ENCODE results near the gene PLCD1.
A peak's percentile ranks its signal among the peaks of the same experiment; 100 is the strongest.
"Not testable (repeated sequence)": the region's sequence is repeated elsewhere in the genome, so short reads cannot be mapped to it uniquely, and the experiment has no call there.

PLCD1 gene

DNA sequence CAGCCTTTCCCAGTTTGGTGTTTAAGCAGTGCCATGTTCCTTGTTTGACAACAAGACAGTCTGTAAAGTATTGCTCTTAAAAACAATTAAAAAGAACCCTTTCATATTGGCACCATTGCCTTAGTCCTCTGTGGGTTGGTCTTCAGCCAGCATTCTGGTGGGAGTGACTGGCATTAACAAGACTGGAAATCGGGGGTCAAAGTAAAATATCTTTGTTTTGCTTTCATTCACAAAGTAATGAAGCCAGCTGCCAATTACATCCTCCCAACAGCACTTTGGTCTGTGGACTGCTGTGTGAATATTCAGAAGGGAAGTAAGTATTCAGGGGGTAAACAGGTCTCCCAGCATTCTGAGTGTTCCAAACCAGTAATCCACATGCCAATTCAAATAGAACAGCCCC is 47.1 kb downstream of the PLCD1 start:
- no peak for TF ChIP-seq JUND (IDR thresholded peaks at IDR 0.05; ENCODE audit: low read depth)
- in situ Hi-C loops (cut with HindIII; ENCODE audit: low pct_unique_long_range_greater_than_20kb, low sequenced_read_pairs) = no loop called here
- DNase-seq (ENCODE audit: low read depth in 1 of 2, low spot score in 1 of 2) = peak in 1 of 2 experiments; percentile 48

DNA sequence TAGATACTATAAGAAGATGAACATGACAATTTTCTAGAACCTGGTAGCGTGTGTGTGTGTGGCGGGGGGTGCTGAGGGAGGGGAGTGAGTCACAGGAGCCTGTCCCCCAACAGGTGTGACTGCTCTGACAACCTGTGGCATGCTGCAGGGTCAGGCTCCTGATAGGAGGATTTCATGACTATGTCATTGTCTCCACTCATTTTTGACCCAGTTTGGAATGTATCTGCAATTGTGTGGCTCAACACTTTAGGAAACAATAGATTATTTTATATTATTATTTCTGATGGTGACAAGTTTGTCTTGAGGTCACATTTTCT is 48.1 kb downstream of the PLCD1 start:
- no peak for DNase-seq (ENCODE audit: low read depth in 1 of 2, low spot score in 1 of 2)
- in situ Hi-C loops (cut with HindIII; ENCODE audit: low pct_unique_long_range_greater_than_20kb, low sequenced_read_pairs) = no loop called here
- no peak for TF ChIP-seq JUND (IDR thresholded peaks at IDR 0.05; ENCODE audit: low read depth)

DNA sequence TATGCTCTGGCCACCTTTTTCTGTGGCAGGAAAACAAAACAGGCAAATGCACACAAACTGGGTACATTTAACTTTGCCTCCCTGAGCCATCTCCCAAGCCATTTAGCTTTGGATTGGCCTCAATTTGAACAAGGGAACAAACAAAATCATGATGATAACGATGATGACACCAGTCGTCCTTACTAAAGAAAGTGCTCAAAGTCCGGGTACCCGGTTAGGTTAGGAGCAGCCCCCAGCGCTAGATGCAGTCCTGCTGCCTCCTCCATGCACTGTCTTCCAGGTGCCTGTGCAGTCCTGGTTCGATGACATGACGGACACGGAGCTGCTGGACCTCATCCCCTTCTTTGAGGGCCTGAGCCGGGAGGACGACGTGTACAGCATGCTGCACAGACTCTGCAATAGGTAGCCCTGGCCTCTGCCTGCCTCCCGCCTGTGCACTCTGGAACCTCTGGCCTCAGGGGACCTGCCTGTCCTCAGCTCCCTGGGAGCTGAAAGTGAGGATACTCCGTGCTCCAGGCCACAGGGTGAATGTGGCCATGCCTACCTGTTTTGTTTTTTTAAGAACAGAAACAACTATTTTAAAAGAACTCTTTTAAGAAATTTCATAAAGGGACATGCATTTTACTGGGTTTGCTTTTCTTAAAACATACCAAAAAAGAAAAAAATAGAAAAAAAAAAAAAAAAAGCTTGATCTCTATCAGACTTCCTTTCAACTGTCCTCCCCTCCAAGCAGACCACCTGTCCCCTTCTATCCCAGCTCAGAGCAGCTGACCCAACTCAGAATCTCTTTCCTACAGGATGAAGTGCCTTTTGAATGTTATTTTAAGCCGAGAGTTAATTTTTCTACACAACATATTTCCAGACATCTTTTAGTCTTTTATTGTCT is 48.7 kb downstream of the PLCD1 start:
- no peak for DNase-seq (ENCODE audit: low read depth in 1 of 2, low spot score in 1 of 2)
- no peak for TF ChIP-seq JUND (IDR thresholded peaks at IDR 0.05; ENCODE audit: low read depth)
- in situ Hi-C loops (cut with HindIII; ENCODE audit: low pct_unique_long_range_greater_than_20kb, low sequenced_read_pairs) = no loop called here

DNA sequence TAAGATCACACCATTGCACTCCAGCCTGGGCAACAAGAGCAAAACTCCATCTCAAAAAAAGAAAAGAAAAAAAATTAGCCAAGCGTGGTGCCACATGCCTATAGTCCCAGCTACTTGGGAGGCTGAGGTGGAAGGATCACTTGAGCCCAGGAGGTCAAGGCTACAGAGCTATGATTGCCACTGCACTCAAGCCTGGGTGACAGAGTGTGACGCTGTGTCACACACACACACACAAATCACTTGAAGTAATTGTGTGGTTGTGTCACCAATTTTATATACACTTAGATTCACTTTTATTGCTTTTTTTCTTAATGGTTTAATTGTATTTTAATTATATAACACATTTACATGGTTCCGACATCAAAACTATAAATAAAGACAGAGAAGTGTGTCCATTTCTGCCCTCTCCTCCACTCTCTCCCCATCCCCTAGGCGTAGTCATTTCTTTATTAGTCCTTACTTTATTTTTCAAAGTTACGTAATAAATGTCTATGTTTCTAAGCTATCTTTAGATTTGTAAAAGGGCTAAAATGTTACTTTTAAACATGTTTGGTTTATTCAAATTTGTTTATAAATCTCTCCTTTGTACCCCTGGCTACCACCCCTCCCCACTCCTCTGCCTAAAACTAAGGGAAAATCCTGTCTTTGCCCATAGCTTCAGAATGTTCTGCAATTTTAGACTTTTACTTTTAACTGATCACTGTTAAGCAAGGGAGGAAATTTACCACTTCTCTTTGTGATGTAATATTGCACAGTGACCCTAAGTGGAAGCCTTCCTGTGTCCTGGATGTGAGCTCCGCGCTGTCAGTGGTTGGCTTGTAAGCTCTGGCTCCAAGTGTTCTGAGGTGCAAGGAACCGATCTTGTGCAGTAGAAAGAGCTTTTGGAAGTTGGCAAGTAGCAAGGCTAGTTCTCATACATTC is 49.6 kb downstream of the PLCD1 start:
- DNase-seq (ENCODE audit: low read depth in 1 of 2, low spot score in 1 of 2) = no peak
- no peak for TF ChIP-seq JUND (IDR thresholded peaks at IDR 0.05; ENCODE audit: low read depth)
- in situ Hi-C loops (cut with HindIII; ENCODE audit: low pct_unique_long_range_greater_than_20kb, low sequenced_read_pairs) = no loop called here

DNA sequence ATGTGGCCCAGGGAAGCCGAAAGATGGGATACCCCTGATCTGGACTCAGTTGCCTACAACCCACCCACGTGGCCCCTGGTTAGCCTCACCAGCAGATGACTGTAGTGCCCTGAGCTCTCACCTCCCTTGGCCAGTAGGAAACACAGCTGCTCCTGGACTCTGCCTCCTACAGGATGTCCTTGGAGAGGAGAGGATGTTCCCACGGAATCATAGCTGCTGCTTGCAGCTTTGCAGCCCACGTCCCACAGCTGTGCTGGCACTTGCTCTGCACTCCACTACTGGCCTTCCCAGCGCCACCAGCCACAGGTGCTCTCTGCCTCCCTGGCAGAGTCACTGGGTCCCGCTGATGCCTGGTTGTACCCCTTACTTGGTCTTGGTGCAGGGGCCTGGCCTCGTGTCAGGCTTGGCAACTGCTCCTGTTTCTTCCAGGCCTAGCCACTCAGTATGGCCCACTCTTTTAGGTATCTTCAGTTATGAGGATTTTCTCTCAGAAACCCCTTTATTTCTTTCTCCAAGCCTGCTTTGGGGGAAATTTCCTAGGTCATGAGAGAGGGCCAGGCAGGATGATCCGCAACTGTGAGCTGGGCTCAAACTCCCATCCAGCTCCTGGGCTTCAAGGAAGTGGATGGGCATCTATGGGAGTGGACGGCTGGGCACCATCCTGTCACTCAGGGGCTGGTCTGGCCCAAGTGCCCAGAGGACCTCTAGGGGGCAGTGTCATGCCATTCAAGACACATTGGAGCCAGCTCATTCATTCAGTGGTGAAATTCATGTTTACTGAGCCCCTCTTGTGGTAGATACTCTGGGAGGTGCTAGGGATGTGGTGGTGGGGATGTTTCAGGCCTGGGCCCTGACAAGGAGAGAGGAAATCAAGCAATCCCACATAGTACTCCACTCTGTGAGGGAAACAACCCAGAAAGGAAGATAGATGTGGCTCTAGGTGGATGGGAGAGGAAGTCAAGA is 55.0 kb downstream of the PLCD1 start:
- in situ Hi-C loops (cut with HindIII; ENCODE audit: low pct_unique_long_range_greater_than_20kb, low sequenced_read_pairs) = no loop called here
- TF ChIP-seq JUND (IDR thresholded peaks at IDR 0.05; ENCODE audit: low read depth) = no peak
- peak; percentile 55 to 69 for DNase-seq (ENCODE audit: low read depth in 1 of 2, low spot score in 1 of 2)

DNA sequence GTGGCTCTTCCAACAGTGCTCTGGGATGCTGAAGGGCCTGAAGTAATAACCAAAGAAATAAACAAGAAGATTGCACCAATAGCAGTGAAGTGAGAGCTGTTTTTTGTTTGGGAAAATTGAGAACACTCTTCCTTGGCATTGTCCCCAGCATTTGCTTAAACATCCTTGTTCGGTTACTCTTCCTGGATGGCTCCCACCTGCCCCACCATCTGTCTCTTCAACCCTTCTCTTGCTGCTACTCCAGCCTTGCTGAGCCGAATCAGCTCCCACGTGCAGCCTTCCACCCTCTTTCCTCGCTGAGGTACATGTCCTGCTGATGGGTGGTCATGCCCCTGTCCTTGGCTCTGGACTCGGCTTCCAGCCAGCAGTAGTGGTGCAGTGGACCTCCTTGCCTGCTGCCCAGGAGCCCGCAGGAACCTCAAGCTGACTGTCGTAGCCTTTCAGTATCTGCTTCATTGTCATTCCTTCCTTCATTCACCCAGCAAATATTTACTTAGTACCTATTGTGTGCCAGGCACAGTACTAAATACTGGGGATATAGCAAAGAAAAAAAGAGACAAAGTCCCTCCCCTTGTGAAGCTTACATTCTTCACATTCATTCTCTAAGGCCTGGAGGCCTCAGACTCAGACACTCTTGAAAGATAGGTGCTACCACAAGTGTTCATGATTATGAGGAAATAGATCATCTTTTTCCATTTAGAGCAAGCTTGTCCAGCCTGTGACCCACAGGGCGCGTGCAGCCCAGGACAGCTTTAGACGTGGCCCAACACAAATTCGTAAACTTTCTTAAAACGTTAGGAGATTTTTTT is 56.0 kb downstream of the PLCD1 start:
- no peak for DNase-seq (ENCODE audit: low read depth in 1 of 2, low spot score in 1 of 2)
- no peak for TF ChIP-seq JUND (IDR thresholded peaks at IDR 0.05; ENCODE audit: low read depth)
- in situ Hi-C loops (cut with HindIII; ENCODE audit: low pct_unique_long_range_greater_than_20kb, low sequenced_read_pairs) = no loop called here

DNA sequence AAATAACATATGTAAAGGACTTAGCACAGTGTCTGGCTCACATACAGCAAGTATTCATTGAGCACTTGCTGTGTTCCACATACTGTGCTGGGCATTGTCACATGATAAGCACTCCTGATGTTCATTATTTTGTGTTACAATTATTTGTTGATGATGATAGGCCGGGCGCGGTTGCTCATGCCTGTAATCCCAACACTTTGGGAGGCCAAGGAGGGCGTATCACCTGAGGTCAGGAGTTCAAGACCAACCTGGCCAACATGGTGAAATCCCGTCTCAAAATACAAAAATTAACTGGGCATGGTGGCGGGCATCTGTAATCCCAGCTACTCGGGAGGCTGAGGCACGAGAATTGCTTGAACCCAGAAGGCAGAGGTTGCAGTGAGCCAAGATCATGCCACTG is 57.4 kb downstream of the PLCD1 start:
- in situ Hi-C loops (cut with HindIII; ENCODE audit: low pct_unique_long_range_greater_than_20kb, low sequenced_read_pairs); DNase-seq (ENCODE audit: low read depth in 1 of 2, low spot score in 1 of 2): not testable (repeated sequence)

DNA sequence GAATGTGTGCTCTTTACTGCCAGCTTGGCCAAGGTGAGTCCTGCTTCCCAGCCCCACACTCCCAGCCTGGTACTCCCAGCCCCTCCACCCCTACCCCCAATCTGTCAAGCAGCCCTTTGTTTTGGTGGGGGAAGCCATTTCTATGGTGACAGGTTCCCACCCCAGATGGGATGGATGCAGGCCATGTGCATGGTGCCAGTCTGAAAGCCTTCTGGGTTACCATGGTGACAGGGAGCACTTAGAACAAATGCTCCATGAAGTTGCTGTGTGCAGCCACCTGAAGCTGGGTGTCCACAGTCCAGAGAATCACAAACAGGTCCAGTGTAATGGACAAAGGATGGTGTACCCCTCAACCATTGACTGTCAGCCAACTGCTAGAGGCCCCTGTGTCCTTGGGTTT is 58.0 kb downstream of the PLCD1 start:
- in situ Hi-C loops (cut with HindIII; ENCODE audit: low pct_unique_long_range_greater_than_20kb, low sequenced_read_pairs) = no loop called here
- no peak for DNase-seq (ENCODE audit: low read depth in 1 of 2, low spot score in 1 of 2)
- TF ChIP-seq JUND (IDR thresholded peaks at IDR 0.05; ENCODE audit: low read depth) = no peak

DNA sequence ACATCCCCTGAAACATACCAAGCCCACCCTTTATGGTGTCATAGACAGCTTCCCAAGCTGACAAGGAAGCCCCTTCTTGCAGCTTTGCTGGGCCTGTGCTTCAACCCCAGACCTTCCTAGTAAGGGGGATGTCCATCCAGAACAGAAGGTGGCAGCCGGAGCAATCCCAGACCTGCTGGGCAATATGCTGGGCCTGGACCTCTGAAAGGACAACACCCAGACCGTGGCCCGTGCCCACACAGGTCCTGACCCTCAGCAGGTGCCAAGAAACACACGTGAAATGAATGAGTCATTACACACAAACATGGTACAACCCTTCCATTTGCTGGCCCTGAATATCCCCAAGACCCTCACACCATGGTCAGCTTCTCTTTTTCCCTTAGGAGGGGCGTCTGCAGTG is 58.6 kb downstream of the PLCD1 start:
- DNase-seq (ENCODE audit: low read depth in 1 of 2, low spot score in 1 of 2) = no peak
- in situ Hi-C loops (cut with HindIII; ENCODE audit: low pct_unique_long_range_greater_than_20kb, low sequenced_read_pairs) = no loop called here
- TF ChIP-seq JUND (IDR thresholded peaks at IDR 0.05; ENCODE audit: low read depth) = no peak

DNA sequence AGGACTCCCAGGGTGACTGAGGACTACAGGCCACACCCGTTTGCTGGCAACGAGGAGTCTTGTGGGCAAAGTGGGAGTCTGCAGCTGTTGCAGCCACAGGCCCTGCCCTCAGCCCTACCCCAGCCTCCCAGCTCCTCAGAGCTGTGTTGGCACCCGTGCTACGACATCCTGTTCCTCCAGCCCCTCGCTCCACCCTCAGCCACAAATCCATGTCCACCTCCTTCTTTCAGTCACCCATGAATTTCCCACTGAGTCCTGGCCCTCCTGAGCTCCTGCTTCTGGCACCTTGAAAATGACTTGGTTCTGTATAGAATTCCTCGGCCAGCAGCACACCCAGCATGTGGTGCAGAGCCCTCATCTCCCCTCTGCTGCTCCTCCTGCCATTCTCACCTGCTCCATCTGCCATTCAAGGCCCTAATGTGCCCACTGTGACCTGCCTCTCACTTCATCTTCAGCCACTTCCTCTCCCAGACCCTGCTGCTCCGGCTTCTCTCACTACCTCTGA is 59.8 kb downstream of the PLCD1 start:
- in situ Hi-C loops (cut with HindIII; ENCODE audit: low pct_unique_long_range_greater_than_20kb, low sequenced_read_pairs) = no loop called here
- DNase-seq (ENCODE audit: low read depth in 1 of 2, low spot score in 1 of 2) = no peak

DNA sequence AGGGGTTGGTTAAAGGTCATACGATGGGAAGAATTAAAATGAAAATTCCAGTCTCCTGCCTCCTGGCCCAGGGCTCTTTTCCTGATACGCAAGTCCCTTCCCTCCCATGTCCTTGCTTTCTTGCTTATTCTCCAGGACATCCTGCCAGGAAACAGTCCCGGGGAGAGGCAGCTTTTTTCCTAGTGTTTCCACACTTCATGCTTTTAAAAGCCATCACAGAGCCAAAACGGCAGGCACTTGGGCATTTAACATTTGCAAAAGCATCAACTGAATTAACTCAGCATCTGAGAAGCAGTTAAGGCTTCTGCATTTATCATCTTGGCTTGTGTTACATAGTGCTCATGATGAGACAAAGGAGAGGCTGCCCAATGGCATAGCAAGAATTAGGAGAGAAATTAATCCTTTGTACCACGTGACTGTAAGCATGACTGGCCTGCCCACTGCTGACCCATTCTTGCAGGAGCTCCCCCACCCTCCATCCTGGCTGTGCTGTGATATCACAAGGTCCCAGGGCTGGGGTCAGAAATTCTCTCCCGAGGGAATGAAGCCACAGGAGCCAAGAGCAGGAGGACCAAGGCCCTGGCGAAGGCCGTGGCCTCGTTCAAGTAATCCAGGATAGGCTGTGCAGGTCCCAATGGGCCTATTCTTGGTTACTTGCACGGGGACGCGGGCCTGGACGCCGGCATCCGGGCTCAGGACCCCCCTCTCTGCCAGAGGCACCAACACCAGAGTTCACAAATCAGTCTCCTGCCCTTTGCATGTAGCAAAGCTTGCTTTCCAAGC is 60.4 kb downstream of the PLCD1 start:
- TF ChIP-seq JUND (IDR thresholded peaks at IDR 0.05; ENCODE audit: low read depth) = no peak
- DNase-seq (ENCODE audit: low read depth in 1 of 2, low spot score in 1 of 2) = no peak
- in situ Hi-C loops (cut with HindIII; ENCODE audit: low pct_unique_long_range_greater_than_20kb, low sequenced_read_pairs) = no loop called here

More for the DNA sequence above, 59.8 kb downstream of the PLCD1 start:
- TF ChIP-seq JUND (IDR thresholded peaks at IDR 0.05; ENCODE audit: low read depth) = no peak
